ENCODE measurements around the gene TCF3. TPM values are rescaled to one million over a fixed set of nuclear protein-coding genes. Genes with fewer than 3 reads are reported as not detected.

Gene TCF3
- total and polyA plus RNA-seq, 2 donors (not counting 3 experiments of a cell fraction or from before 2014, with no cell fraction given): 147 to 193 TPM

- CTCF ChIA-PET: interaction anchor here (7.5 kb wide), 1 partner anchor 124 kb away, joined by 177 read pairs; no protein-coding TSS in a partner anchor
- POLR2A ChIA-PET: no interaction called here
- no peaks in the 10 kb centered on the region for H4K20me1 ChIP-seq (replicated peaks; ENCODE audit: control insufficient read depth, extremely low read depth, insufficient read depth, low read length)
- DNase-seq (ENCODE audit: low read depth, low spot score) (no peak), FAIRE-seq (no peak)
- H2AFZ ChIP-seq (ENCODE audit: low read depth, low read length): no peak overlapping the region
- no peaks in the 10 kb centered on the region for H3K36me3 ChIP-seq (ENCODE audit: control insufficient read depth in 2 of 2, extremely low read depth in 1 of 2, insufficient read depth in 2 of 2, low read length in 2 of 2)
- intact Hi-C loops (cut with micrococcal nuclease) (no loop called here), dilution Hi-C loops (cut with MboI; ENCODE audit: extremely low pct_ligation_motif_present, low sequenced_read_pairs) (no loop called here)
- BruUV-seq (replicated peaks): no TSS peak
- TF ChIP-seq FOS (IDR thresholded peaks at IDR 0.05; ENCODE audit: borderline replicate concordance, insufficient read depth, low read length) (no peak), EZH2 (IDR thresholded peaks at IDR 0.05; ENCODE audit: borderline replicate concordance, low read depth, low read length, severe bottlenecking) (peak; percentile 70)
- H3K9me1 ChIP-seq (replicated peaks; ENCODE audit: control insufficient read depth, extremely low read depth, insufficient read depth, low read length): no peaks in the 10 kb centered on the region
- peaks cover 22 to 24% of the 10 kb centered on the region in 2 experiments for H3K27me3 ChIP-seq (ENCODE audit: control insufficient read depth in 2 of 2, insufficient read depth in 2 of 2, low read length in 2 of 2)
- no peak overlapping the region for H3K9ac ChIP-seq (replicated peaks; ENCODE audit: extremely low read depth, insufficient read depth, low read length)
- no peak overlapping the region for H3K4me3 ChIP-seq (replicated peaks in 1 of 3; ENCODE audit: insufficient read depth in 1 of 3, low read depth in 1 of 3, low read length in 3 of 3)
- no peak overlapping the region for H3K27ac ChIP-seq (ENCODE audit: insufficient read depth, low read depth, low read length)
- H3K79me2 ChIP-seq (ENCODE audit: control insufficient read depth, insufficient read depth, low read length): no peaks in the 10 kb centered on the region
- H3K4me1 ChIP-seq (ENCODE audit: control insufficient read depth, extremely low read depth, insufficient read depth, low read length): no peaks in the 10 kb centered on the region
- no peaks in the 10 kb centered on the region for H3K9me3 ChIP-seq (replicated peaks; ENCODE audit: control insufficient read depth, insufficient read depth, low read length)
- H3K4me2 ChIP-seq (ENCODE audit: insufficient read depth, low read length): no peak overlapping the region
These were observed 16.3 kb upstream of the TCF3 start for GRCh38 chr19:1668486-1669270.

- H3K4me3 ChIP-seq (replicated peaks in 1 of 3; ENCODE audit: insufficient read depth in 1 of 3, low read depth in 1 of 3, low read length in 3 of 3): no peak overlapping the region
- intact Hi-C loops (cut with micrococcal nuclease): no loop called here
- CTCF ChIA-PET: interaction anchor here (1.8 kb wide), 1 partner anchor 122 kb away, joined by 6 read pairs; no protein-coding TSS in a partner anchor
These were observed 15.7 kb upstream of the TCF3 start for GRCh38 chr19:1668048-1668485.

More at GRCh38 chr19:1668048-1668485, 15.7 kb upstream of the TCF3 start:
- dilution Hi-C loops (cut with MboI; ENCODE audit: extremely low pct_ligation_motif_present, low sequenced_read_pairs): no loop called here
- TF ChIP-seq EZH2 (IDR thresholded peaks at IDR 0.05; ENCODE audit: borderline replicate concordance, low read depth, low read length, severe bottlenecking): peak; percentile 9
- no peak for TF ChIP-seq FOS (IDR thresholded peaks at IDR 0.05; ENCODE audit: borderline replicate concordance, insufficient read depth, low read length)
- POLR2A ChIA-PET: no interaction called here
- H3K27me3 ChIP-seq (ENCODE audit: control insufficient read depth in 2 of 2, insufficient read depth in 2 of 2, low read length in 2 of 2): peaks cover 22 to 24% of the 10 kb centered on the region in 2 experiments
- H3K9me3 ChIP-seq (replicated peaks; ENCODE audit: control insufficient read depth, insufficient read depth, low read length): no peaks in the 10 kb centered on the region
- H3K4me1 ChIP-seq (ENCODE audit: control insufficient read depth, extremely low read depth, insufficient read depth, low read length): no peaks in the 10 kb centered on the region
- H3K27ac ChIP-seq (ENCODE audit: insufficient read depth, low read depth, low read length): no peak overlapping the region
- no peaks in the 10 kb centered on the region for H3K36me3 ChIP-seq (ENCODE audit: control insufficient read depth in 2 of 2, extremely low read depth in 1 of 2, insufficient read depth in 2 of 2, low read length in 2 of 2)
- H3K79me2 ChIP-seq (ENCODE audit: control insufficient read depth, insufficient read depth, low read length): no peaks in the 10 kb centered on the region
- H3K4me2 ChIP-seq (ENCODE audit: insufficient read depth, low read length): no peak overlapping the region
- no peak overlapping the region for H3K9ac ChIP-seq (replicated peaks; ENCODE audit: extremely low read depth, insufficient read depth, low read length)
- no peak overlapping the region for H2AFZ ChIP-seq (ENCODE audit: low read depth, low read length)
- DNase-seq (ENCODE audit: low read depth, low spot score) (no peak), FAIRE-seq (peak; percentile 72)
- BruUV-seq (replicated peaks): no TSS peak
- no peaks in the 10 kb centered on the region for H4K20me1 ChIP-seq (replicated peaks; ENCODE audit: control insufficient read depth, extremely low read depth, insufficient read depth, low read length)
- no peaks in the 10 kb centered on the region for H3K9me1 ChIP-seq (replicated peaks; ENCODE audit: control insufficient read depth, extremely low read depth, insufficient read depth, low read length)
